RWPE1 (cell line): ENCODE data around the gene PLEKHD1.

ENCODE experiments used
- CTCF ChIA-PET: fragments of 350-600 bp; sonication (Branson Sonifier 250); formaldehyde crosslinking; extraction: SDS; loops from one replicate; lab custom pipeline; 2021; lab: Yijun Ruan, JAX
- POLR2A ChIA-PET: fragments of 400-600 bp; formaldehyde crosslinking; extraction: SDS; loops from one replicate; lab custom pipeline; 2020; ENCODE audit warnings: antibody characterized with exemption; ENCODE audit not compliant: low non-redundant PET; lab: Yijun Ruan, JAX
- DNase-seq: peaks from one replicate; pipeline ENCODE4 v3.0.0; 2012; ENCODE audit warnings: low spot score
- H3K27ac ChIP-seq: fragments of 450-650 bp; 2 replicates; pipeline ENCODE4 v1.5.1; 2017
- CTCF ChIP-seq: fragments of 450-650 bp; conservative IDR thresholded peaks from 2 replicates; pipeline ENCODE4 v1.5.1; 2017; ENCODE audit warnings: low read depth, mild to moderate bottlenecking

The PLEKHD1 gene

GRCh38 chr14:69529563-69529962 lies 45.0 kb downstream of the PLEKHD1 start:
- ChIA-PET CTCF (no interaction called here), POLR2A (no interaction called here)
- DNase-seq = no peak
- TF ChIP-seq CTCF = no peak
- H3K27ac ChIP-seq = no peak overlapping the region

- TF ChIP-seq CTCF = no peak
- POLR2A ChIA-PET = no interaction called here
- CTCF ChIA-PET = no interaction called here
- H3K27ac ChIP-seq = no peak overlapping the region
- no peak for DNase-seq
Measured at GRCh38 chr14:69530095-69530494, 45.6 kb downstream of the PLEKHD1 start.

- H3K27ac ChIP-seq = no peak overlapping the region
- no peak for TF ChIP-seq CTCF
- CTCF ChIA-PET = no interaction called here
- DNase-seq = no peak
- POLR2A ChIA-PET = no interaction called here
Measured at GRCh38 chr14:69531135-69531534, 46.6 kb downstream of the PLEKHD1 start.

GRCh38 chr14:69532561-69533340 lies 48.2 kb downstream of the PLEKHD1 start:
- DNase-seq = no peak
- TF ChIP-seq CTCF = no peak
- POLR2A ChIA-PET = no interaction called here

GRCh38 chr14:69535230-69535848 lies 50.8 kb downstream of the PLEKHD1 start:
- POLR2A ChIA-PET = no interaction called here
- CTCF ChIA-PET = interaction anchor here (0.6 to 2.6 kb wide), 13 partner anchors 9 to 1395 kb away, joined by 3 to 26 read pairs (median 4); partner anchors contain the start of gene CCDC177

More at GRCh38 chr14:69532561-69533340, 48.2 kb downstream of the PLEKHD1 start:
- H3K27ac ChIP-seq = no peak overlapping the region
- CTCF ChIA-PET = interaction anchor here (0.7 to 1.5 kb wide), 3 partner anchors 42 to 194 kb away, joined by 3 to 5 read pairs (median 4); partner anchors contain the start of gene CCDC177

More at GRCh38 chr14:69535230-69535848, 50.8 kb downstream of the PLEKHD1 start:
- no peak overlapping the region for H3K27ac ChIP-seq
- DNase-seq = peak; percentile 76
- TF ChIP-seq CTCF = peak; percentile 86
